NCI-H1417 treated with DMSO at 0.1 percent for 48 hours (cell line): Measurements from ENCODE around the gene CENPX.
"Not testable (repeated sequence)": the region's sequence is repeated elsewhere in the genome, so short reads cannot be mapped to it uniquely, and the experiment has no call there.

Source experiments
- DNase-seq: peaks from one replicate; lab custom pipeline; 2025; lab: John Stamatoyannopoulos, UW

Gene CENPX

DNA sequence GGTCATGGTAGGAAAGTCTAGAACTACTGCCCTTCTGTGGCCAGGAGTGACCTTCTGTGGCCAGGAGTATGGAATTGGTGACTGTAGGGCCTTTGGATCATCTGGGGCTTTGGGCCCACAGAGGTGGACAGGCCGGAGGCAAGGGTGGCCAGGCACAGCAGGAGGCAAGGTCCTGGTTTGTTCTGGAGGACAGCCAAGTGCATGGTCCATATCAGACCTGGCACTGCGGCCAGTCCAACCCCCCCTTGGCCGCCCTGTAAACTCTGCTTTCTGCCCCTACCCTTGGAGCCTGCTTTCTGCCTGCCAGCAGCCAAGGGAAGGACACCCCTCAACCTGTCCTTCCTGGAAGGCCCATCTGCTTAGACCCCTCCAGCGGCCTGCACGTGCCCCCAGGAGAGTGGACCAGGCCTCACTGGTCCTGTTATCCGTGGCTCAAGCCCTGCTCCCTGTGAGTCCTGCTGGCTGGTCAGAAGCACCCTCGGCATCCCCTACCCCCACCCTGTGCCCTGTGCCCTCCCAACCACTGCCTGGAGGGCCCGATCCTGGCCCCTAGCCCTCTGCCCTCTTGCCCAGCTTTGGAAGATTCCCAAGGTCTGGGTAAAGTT, 17.1 kb upstream of the CENPX start:
- no peak for DNase-seq

DNA sequence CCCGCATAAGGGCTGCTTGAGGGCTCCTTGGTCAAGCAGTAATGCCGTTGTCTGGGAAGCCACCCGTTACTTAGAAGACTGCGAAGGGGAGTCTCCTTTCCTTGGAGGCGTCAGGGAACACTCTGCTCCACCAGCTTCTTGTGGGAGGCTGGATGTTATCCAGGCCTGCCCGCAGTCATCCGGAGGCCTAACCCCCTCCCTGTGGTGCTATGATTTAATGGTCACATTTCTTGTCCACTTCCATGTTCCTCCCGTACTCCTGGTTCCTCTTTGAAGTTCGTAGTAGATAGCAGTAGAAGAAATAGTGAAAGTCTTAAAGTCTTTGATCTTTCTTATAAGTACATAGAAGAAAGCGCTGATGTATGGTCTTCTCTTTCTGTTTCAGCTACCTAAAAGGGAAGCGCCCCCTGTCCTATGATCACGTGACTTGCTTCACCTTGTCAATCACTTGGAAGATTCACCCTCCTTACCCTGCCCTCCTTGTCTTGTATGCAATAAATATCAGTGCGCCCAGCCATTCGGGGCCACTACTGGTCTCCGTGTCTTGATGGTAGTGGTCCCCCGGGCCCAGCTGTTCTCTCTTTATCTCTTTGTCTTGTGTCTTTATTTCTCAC, 16.2 kb upstream of the CENPX start:
- not testable (repeated sequence) for DNase-seq

DNA sequence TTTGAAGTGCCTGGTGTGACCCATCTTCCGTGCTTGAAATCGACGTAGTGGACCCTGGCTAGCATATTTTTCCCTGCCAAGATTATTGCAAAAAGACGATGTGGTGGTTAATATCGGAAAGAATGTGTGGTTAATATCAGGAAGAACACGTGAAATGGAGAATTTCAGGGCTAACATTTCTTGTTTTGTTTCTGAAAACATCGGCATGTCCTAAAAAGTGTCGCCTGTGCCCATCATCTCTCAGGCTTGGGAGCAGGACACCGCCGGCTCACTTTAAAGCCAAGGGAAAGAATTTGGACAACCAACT, 15.2 kb upstream of the CENPX start:
- no peak for DNase-seq

DNA sequence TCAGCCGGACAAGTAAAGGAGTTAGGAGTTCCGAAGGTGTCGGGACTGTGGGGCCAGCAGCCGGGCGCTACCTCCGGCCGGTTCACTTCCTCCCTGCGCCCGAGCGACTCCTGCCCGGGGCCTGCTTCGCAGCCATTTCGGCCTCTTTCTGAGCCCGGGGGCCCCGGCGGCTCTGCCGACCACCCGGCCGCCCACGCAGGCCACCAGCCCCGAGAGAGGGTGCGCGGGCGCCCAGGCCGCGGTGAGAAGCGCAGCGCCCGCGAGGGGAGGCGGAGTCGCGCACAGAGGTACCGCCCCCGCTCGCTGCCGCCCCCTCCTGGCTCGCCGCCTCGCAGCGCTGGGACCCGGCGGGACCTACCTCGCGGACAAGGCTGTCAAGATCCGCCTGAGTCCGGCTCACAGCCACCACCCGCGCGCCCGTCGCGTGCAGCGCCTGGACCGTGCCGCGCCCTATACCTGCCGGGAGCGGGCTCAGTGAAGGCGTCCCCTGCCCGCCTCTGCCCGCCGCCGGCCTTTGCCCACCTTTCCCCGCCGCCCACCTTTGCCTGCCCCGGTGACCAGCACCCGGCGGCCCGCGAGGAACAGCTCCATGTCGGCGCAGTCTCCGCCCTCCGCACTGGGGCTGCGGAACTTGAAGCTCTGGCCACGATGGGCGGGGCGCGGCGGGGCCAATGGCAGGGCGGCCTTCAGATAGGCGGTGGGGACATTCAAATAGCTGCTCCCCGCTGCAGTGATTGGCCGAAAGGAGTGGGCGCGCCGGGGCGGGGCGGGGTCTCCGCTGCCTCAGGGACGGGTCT, 14.6 kb upstream of the CENPX start, which contains the start of gene DCXR:
Gene DCXR, minus strand, starts transcription at position 606 of the 797 bp plus-strand sequence. Its CDS starts 15 bp downstream, at position 591.
- peak; percentile 63 for DNase-seq

DNA sequence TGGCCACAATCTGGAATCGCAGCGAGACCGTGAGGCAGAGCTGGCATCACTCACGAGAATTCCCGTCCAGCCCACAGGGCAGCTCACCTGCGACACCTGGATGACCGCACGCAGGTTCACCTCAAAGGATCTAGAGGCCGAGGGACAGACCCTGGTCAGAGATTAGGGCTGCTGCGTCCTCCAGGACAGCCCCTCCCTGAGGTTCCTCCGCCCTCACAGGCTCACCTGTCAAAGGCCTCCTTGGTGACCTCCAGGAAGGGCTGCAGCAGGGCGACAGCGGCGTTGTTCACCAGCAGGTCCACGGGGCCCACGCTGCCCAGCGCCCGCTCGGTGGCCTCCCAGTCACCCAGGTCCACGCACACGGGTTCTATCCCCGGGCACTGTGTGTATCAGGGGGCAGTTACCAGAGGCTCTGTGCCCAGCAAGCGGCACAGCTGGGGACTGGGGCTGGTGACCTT, 14.0 kb upstream of the CENPX start:
- DNase-seq, result no peak

DNA sequence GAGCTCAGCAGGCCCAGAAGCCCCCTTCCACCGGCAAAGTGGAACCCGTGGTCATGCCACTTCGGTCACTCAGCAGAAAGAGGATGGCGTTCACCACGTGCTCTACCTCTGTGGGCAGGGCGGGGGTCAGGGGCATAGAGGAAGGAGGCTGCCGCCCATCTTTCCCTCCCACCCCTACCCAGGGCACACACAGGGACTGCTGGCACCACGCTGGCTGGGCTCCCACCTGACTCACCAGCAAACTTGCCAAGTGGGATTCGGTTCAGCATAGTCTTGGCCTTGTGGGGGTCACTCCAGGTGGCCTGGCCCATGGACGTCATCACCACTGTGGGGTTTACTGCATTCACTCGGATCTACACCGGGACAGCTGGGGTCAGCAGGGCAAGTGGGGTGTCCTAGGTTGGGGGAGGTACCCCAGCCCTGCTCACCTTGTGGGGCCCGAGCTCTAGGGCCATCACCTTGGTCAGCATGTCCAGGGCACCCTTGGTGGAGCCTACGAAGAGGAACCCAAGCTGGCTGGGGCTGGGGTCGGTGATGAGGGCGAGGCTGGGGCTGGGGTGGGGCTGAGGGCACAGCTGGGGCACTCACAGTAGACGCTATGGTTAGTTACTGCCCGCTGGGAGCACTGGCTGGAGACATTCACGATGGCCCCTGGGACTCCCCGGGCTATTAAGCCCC, 13.4 kb upstream of the CENPX start:
- DNase-seq, result no peak

DNA sequence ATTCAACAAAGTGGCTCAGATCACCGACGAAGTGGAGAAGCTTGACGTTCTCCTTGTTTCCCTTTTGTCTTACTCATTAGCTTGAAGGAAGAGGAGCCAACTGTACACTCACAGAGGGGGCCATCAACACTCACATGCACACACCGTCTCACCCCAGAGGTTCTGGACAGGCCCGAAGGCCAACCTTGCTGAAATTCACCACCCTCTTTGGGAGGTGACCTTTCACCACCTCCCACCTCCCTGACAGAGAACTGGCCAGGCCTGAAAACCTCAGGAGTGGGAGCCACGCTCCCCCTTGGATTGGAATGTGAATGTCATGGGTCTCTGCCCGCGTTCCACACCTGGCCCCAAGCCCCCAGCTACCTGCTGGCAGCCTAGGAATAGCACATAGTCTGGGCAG, 12.8 kb upstream of the CENPX start:
- no peak for DNase-seq

DNA sequence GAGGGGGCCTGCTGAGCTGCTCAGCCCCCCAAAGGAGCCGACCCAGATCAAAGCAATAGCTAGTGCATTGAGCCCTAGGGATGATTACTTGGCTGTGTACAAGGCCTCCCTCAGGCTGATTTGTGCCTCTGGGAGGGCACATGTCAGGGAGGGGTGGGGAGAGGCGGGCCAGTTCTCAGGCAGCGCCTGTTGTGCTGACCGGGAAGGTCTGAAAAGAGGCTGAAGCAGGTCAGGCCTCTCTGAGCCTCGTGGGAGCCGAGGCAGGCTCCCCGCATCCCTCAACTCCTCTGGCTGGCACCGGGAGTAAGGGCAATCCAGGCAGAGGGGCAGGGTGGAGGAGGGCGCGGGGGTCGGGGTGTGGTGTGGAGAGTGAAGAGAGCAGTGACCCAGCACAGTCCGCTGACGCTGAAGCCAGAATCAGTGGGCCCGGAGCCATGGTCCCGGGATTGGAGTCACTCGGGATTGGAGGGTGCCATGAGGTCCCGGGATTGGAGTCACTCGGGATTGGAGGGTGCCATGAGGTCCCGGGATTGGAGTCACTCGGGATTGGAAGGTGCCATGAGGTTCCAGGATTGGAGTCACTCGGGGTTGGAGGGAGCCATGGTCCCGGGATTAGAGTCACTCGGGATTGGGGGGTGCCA, 11.8 kb upstream of the CENPX start:
- DNase-seq, result no peak

DNA sequence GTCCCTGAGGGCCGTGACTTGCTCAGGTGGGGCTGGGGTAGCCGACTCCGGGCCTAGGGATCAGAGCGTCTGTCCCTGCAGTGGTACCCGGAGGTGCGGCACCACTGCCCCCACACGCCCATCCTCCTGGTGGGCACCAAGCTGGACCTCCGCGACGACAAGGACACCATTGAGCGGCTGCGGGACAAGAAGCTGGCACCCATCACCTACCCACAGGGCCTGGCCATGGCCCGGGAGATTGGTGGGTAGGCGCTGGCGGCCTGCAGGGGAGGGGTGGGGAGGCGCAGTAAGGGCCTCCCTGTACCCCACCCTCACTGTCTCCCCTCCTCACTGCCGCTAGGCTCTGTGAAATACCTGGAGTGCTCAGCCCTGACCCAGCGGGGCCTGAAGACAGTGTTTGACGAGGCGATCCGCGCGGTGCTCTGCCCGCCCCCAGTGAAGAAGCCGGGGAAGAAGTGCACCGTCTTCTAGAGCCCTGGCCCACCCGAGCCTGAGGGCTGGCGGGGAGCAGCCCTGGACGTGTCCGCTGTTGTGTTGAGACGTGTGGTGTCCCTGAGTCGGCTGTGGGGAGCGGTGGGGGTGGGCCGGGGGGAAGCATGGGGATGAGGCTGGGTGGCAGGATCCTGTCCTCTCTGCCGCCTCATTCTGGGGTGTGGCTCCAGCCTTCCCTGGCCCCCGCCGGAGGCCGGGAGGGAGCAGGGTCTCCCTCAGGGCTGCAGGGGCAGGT, 10.8 kb upstream of the CENPX start:
- DNase-seq, result no peak

DNA sequence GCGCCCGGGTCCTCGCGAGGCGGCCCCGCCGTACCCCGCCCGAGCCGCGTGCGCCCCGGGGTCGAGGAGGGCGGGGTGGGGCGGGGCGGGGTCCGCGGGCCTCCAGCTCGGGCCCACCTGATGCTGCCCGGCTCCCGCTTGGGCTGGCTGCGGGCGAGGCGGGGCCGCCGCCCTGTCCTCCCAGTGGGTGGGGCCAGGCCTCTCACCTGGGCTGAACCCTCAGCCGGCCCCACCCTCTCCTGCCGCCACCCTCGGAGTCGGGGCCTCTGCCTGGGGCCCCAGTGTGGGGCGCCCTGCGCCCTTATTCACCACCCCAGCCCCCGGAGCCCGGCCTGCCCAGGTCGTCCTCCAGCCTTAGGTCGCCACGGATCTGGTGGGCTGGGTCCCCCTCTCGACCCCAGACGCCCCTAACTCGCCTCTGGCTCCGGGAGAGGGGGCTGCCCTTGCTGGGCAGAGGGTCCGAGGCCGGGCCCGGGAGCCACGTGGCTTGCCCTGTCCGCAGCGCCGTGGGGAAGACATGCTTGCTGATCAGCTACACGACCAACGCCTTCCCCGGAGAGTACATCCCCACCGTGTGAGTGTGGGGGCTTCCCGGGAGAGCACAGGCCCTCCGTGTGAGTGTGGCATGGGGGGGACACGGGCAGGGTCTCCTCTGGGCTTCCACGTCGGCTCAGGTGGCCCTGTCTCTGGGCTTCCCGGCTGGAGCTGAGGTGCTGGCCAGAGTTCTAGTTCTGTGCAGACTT, 9.4 kb upstream of the CENPX start:
- DNase-seq, result no peak

DNA sequence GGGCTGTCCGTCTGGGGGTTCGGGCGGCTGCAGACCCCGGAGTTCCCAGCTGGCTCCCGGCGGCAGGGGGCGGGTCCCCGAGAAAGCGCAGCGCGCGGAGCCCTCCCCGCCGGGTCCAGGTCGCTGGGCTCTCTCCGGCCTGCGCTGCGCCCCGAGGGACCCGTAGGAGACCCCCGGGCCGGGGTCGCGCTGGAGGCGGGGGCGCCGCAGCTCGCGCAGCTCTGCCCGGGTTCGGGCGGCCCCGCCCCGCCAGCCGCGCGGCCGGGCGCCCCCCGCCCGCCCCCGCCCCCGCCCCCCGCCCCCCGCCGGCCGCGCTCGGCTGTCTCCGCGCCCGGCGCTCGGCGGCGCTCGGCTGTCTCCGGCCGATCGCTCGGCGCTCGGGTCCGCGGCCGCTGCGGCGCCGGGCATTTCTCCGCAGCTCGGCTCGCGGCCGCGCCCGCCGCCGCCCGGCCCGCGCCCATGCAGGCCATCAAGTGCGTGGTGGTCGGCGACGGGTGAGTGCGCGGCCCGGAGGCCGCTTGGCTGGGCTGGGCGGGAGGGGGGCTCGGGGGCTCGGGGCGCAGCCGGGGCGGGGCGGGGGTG, 8.7 kb upstream of the CENPX start, which contains the start of gene RAC3:
Gene RAC3, plus strand, starts transcription at position 376 of the 582 bp plus-strand sequence. Its CDS starts 84 bp downstream, at position 460.
- no peak for DNase-seq

DNA sequence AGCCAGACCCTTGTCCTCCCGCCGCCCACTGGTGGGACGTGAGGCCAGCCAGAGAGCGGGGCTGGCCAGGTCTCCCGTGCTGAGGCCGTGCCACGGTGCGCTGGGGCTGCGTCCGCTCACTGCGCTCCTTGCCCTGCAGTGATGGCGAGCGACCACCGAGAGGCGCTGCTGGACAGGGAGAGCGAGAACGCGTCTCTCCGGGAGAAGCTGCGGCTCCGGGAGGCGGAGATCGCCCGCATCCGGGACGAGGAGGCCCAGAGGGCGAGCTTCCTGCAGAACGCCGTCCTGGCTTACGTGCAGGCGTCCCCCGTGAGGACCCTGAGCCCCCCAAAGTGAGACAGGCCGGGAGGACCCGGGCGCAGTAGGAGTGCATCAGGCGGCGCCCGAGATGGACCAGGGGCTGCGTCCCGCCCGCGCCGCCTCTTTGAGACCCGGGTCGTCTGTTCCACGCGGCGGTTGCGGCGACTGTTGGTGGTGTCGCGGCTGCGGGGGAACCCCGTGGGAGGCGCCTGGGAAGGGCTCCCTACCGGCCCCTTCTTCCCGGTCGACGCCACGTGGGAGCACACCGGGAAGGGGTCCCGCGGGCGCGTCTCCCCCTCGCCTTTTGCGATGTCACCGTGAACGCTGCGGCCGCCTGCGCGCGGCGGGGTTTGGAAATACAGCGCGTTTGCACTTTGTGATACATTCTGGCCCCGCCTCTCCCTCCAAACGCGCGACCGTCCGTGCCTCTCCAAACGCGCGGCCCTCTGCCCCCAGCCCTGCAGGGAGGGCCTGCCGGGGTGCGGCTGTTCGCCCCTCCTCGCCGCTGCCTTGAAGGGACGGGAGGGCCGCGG, 8.0 kb upstream of the CENPX start:
- DNase-seq, result no peak

DNA sequence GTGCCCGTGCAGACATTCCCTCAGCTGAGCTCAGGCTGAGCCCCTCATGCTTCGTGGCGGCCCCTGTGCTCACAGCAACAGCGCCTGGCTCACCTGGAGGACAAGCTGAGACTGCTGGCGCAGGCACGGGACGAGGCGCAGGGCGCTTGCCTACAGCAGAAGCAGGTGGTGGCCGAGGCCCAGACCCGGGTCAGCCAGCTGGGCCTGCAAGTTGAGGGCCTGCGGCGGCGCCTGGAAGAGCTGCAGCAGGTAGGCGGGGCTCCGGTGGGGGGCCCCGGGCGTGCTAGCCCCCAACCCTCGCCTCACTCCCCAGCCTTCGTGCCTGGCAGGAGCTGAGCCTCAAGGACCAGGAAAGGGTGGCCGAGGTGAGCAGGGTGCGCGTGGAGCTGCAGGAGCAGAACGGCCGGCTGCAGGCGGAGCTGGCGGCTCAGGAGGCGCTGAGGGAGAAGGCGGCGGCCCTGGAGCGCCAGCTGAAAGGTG, 7.4 kb upstream of the CENPX start:
- no peak for DNase-seq

DNA sequence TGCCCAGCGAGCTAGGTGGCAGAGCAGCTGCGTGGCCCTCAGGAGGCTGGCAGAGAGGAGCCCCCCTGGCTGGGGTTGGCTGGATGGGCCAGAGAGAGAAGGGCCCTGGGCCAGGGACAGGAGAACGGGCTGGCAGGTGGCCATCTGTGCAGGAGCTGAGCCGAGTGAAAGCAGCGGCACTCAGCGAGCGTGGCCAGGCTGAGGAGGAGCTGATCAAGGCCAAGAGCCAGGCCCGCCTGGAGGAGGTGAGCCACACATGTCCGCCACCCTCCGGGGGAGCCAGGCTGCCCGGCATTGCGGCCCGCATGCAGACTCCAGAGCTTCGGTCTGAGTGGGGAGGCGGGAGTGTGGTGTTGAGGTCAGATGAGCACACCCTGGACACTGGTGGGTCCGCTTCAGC, 6.7 kb upstream of the CENPX start:
- DNase-seq, result no peak

DNA sequence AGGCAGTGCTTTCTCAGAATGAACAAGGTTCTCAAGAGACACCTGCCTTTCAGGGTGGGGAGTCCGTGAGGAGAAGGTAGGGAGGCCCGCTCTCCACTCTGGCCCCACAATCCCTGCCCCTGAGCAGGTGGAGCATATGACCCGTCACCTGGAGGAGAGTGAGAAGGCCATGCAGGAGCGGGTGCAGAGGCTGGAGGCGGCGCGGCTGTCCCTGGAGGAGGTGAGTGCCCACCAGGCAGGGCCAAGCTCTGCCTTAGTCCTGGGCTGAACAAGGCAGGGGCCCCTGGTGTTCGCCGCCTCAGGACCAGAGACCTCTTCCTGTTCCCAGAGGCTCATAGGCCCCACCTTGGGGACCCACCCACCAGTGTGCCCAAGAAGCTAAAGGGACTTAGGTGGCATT, 6.3 kb upstream of the CENPX start:
- DNase-seq, result no peak

DNA sequence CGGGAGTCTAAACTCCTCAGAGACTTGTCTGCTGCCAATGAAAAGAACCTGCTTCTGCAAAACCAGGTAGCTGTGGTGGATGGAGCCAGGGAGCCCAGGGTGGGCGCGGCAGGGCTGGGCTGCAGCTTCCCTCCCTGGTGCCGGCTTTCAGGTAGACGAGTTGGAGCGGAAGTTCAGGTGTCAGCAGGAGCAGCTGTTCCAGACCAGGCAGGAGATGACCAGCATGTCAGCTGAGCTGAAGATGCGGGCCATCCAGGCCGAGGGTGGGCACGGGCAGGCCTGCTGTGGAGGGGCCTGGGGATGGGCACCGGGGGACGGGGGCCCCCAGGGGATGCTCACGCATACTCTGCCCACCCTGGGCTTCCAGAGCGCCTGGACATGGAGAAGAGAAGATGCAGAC, 5.6 kb upstream of the CENPX start:
- no peak for DNase-seq

DNA sequence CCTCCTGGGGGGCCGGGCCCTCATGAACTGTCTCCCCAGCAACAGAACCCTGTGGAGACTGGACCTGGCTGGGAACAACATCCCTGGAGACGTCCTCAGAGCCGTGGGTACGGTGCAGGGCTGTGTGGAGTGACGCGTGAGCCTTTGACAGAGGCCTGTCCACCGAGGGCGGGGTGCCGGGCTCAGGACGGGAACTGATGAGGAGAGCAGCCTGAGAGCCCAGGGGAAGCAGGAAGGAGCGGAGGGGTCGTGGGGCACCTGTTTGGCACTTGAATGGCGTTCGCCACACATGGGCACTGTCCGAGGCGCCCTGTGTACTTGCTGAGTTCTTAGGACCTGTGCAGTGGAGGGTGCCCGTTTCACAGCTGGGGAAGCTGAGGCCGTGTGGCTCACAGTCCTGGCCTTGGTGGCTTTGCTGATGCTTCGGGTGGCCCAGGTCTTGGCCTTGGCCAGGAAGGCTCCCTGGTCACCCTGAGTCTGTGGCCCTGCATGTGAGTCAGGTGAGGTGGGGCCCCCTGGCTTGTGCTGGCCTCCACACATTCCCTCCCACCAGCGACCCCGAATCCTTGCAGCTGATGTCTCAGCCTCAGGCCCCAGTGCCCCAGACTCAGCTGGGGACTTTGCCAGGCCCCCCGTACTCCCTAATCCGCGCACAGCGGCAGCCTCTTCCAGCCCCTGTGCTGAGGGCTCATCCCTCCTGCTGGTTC, 2.9 kb upstream of the CENPX start:
- no peak for DNase-seq

DNA sequence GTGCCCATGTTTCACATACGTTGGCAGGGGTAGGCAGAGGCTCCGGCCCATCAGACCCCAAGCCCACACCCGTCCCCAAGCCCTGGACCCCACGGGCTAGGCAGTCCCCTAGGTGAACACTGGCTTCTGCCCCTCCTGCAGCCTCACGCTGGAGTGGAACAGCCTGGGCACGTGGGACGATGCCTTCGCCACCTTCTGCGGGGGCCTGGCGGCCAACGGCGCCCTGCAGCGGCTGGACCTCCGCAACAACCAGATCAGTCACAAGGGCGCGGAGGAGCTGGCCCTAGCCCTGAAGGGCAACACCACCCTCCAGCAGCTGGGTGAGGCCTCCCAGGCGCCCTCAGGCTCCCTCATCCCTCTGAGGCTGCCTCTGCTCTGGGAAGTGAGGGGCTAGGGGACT, 2.2 kb upstream of the CENPX start:
- no peak for DNase-seq
